Prostate gland (tissue), 2 donors: Measurements from ENCODE around the gene REV3L.

Experiments
- CTCF ChIP-seq, 4 experiments: fragments of 200-600 bp in 2 of 4; fragments of 450-650 bp in 2 of 4; sonication (generic) in 2 of 4; IDR thresholded peaks; 1 replicate in 3 of 4; 2 replicates in 1 of 4; pipeline ENCODE4 v1.5.1; 2016 to 2019; ENCODE audit warnings: antibody characterized with exemption in 4 of 4, mild to moderate bottlenecking in 2 of 4, moderate library complexity in 2 of 4
- POLR2A ChIP-seq: fragments of 450-650 bp; IDR thresholded peaks from one replicate; pipeline ENCODE4 v1.6.1; 2016; ENCODE audit warnings: antibody characterized with exemption, mild to moderate bottlenecking

- no peak for TF ChIP-seq CTCF (IDR thresholded peaks at IDR 0.05)
- no peak for TF ChIP-seq POLR2A
These were observed 54.2 kb downstream of the REV3L start for GRCh38 chr6:111428811-111429210.
